CD1c-positive myeloid dendritic cell (primary cell): ENCODE data around the gene MOGAT3.
"Not testable (repeated sequence)": the region's sequence is repeated elsewhere in the genome, so short reads cannot be mapped to it uniquely, and the experiment has no call there.

Source experiments
- DNase-seq: peaks from one replicate; pipeline ENCODE4 v3.0.0-alpha.2; 2016; ENCODE audit errors: extremely low spot score

The MOGAT3 gene

DNA sequence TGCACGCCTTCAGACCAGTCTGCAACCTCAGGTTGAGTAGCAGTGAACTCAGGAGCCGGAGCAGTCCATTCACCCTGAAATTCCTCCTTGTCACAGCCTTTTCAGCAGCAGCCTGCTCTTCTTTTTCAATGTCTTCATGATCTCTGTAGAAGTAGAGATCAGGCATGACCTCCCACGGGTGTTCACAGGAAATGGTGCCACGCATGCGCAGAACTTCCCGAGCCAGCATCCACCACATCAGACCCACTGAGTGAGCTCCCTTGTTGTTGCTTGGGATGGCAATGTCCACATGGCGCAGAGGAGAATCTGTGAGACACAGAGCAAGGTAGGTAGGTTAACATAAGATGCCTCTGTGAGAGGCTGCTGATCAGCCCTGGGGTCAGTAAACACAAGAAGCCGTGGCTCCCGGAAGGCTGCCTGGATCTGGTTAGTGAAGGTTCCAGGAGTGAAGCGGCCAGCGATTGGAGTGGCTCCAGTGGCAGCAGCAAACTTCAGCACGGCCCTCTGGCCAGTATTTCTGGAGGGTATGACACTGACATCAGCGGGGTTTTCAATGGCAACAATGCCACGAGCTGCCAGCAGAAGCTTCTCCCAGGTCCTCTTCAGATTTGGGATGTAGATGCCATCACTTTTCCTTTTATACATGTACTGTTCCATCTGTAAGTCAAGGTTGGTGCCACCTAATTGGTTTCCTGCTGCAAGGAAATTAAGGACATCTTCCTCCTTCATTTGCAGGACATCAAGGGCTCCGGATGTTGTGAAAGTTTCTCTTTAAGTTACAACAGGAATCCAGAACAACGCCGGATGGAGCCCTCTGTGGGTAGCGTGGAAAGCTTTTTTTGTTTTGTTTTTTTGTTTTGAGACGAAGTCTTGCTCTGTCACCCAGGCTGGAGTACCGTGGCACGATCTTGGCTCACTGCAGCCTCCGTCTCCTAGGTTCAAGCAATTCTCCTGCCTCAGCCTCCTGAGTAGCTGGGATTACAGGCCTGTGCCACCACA, 3.2 kb upstream of the MOGAT3 start:
- peak; percentile 68 for DNase-seq

DNA sequence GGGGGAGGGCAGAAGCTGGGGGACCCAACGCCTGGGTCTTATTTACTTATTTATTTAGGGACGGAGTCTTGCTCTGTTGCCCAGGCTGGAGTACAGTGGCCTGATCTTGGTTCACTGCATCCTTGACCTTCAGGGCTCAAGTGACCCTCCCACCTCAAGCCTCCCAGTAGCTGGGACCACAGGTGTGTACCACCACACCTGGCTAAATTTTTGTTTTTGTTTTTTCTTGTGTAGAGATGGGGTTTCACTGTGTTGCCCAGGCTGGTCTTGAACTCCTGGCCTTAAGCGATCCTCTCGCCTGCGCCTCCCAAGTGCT, 1.7 kb upstream of the MOGAT3 start:
- DNase-seq = no peak

DNA sequence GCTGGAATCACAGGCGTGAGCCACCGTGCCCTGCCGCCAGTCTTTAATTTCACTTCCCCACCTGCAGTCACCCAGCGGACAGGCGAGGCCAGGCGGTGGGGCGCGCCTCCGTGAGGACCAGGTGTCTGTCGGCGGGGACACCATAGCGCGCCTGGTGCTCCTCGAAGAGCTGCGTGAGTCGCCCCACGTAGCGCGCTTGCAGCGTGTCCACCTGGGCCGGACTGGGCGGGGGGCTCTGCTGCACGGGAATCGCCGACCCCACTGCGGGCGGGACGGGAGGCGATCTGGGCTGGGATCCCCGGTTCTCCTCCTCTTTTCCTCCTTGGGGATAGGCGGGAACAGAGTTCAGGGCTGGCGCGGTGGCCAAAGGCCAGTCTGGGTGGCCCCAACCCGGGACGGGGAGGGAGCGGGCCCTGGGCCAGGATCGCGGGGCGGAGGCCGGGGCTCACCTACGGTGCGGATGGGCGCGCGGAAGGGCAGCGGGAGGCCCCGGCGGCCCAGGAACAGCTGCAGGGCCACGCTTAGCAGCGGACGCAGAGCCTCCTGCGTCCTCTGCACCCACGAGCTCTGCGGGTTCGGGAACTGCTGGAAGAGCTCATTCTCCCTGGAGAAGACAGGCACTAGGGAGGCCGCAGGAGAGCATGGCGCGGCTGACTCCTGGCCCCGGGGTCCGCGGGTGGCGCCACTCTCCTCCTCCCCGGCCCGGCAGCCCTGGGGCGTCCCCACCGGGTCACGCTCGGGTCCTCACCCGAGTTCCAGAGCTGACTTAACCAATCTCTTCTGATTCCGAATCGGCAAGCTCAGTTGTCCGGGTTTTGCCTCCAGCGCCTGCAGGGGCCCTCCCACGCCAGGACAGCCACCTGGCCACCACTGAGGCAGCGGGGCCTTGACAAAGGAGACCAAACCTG, 1.1 kb upstream of the MOGAT3 start:
- no peak for DNase-seq

DNA sequence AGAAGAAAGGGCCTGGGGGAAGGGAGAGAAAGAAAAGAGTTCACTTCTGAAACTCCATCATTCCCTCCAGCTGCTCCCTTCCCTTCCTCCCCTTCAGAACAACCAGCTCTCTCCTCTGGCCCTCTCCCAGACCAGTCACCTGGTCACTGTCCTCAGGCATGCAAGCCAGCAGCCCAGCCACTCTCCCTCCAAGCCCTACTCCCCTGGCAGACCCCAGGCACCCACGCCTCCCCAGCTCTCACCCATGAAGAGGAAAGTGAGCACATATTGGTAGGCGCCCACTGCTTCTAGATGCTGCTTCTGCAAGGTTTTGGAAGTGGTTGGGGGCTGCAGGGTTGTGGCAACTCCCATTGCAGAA, 353 bp downstream of the MOGAT3 start:
- DNase-seq = no peak

DNA sequence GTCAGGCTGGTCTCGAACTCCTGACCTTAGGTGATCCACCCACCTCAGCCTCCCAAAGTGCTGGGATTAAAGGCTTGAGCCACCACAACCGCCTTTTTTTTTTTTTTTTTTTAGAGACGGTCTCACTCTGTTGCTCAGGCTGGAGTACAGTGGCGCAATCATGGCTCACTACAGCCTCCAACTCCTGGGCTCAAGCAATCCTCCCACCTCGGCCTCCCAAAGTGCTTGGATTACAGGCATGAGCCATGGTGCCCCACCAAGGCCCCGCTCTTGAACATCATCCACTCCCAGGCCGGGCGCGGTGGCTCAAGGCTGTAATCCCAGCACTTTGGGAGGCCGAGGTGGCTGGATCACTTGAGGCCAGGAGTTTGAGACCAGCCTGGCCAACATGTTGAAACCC, 1.3 kb downstream of the MOGAT3 start:
- DNase-seq = not testable (repeated sequence)

DNA sequence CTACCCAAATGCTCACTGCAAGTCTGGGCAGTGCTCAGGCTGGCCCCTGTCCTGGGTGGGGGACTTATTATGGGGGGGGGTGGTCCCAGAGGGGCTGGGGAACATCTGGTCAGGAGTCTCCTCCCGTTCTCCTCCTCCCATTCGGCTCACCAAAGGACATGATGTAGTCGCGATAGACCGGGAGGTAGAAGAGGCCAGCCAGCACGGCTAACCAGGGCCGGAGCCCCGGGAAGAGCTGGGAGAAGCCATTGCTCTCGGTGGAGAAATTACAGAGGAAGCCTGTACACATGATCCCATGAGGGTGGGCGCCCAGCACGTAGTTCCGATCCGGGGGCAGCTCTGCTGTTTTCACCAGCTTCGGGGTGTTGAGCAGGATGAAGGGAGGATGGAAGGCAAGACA, 2.4 kb downstream of the MOGAT3 start:
- DNase-seq = no peak

DNA sequence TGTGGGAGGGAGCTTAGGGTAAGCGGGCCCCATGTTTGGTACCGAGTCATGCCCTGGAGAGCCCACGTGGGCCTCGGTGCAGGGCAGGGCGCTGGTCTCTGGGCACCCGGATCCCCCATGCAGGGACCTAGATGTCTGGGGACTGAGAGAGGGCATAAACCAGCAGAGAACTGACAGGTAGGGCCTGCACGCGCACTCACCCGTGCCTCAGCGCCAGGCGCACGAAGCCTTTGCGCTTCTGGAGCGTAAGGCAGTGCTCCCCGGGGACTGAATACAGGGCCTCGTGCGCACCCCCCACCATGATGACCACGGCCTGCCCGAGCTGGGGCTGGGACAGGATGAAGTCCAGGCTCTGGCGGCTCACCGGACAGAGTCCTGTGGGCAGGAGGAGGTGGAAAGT, 2.8 kb downstream of the MOGAT3 start:
- DNase-seq = no peak

DNA sequence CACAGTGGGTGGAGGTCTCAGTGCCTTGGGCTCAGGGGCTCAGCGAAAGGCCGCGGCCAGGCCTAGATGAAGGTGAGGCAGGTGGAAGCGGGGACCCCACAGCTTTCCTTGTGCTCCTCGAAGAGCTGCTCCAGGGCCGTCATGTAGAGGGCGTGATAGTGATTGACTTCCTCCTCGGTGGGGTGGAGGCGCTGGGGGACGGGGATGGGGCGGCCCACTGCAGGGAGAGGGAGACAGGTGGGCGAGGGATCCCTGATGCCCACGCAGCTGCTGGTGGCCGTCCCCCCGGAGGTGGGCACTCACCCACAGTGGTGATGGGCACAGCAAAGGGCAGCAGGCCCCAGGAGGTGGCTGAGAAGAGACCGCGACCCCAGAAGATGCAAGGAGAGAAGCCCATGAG, 5.0 kb downstream of the MOGAT3 start:
- DNase-seq = no peak

DNA sequence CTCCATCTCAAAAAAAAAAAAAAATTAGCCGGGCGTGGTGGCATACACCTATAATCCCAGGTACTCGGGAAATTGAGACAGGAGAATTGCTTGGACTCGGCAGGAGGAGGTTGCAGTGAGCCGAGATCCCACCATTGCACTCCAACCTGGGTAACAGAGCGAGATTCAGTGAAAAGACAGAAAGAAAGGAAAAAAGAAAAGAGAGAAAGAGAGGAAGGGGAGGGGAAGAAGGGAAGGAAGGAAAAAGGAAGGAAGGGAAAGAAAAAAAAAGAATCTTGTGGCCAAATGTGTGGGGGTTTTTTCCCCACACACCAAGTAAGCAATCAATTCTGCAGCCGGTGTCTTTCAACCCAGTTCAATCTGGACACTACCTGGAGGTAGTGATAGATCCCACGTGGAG, 11.7 kb downstream of the MOGAT3 start:
- DNase-seq = no peak

DNA sequence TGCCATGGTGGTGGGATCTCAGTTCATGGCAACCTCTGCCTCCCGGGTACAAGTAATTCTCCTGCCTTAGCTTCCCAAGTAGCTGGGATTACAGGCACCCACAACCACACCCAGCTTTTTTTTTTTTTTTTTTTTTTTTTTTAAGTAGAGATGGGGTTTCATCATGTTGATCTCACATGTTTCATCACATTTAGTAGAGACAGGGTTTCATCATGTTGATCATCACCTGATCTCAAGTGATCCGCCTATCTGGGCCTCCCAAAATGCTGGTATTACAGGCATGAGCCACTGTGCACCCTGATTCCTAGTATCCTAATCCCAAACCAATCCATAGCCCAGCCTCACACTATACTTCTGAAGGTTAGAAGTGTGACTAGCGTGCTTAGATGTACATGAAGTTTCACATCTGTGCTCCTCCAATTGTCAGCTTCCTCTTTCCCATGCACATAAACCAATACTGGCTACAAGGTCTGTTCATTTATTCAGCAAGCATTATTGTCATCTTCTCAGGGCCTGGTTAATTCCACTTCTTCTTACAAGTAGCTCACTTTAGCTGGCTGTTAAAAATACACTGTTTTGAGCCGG, 13.9 kb downstream of the MOGAT3 start:
- DNase-seq = peak; percentile 66

DNA sequence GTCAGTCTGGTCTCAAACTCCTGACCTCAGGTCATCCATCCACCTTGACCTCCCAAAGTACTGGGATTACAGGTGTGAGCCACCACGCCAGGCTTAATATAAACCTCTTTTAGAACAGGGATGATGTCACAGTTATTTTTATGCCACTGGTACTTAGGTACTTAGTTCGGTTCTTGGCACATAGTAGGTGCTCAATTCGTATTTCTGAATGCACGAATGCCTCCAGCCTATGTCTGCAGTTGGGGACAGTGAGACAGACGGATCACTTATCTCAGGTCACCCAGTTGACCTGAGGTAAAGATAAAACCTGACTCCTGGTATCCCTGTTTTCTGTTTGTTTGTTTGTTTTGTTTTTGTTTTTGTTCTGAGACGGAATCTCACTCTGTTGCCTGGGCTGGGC, 14.6 kb downstream of the MOGAT3 start:
- DNase-seq = no peak

DNA sequence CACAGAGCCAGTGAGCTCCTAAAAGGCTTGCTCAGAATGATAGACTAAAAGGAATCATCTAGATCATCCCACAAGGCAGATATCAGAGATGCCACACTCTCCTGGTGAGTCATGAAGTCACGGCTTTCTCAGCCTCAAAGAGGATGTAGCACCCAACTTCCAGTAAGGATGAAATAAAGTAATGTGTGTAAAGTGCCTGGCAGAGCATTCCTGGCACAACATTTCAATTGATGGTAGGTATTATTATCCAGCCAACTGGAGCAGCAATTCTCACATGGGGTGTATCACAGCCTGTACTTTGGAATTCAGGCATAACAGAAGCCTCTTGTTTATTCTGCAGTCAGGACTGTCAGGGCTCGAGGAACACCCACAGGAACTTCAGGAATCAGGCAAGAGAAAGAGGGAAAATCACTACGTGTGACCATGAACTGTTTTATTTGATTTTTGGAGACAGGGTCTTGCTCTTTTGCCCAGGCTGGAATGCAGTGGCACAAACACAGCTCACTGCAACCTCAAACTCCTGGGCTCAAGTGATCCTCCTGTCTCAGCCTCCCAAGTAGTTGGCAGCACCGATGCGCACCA, 15.5 kb downstream of the MOGAT3 start:
- DNase-seq = peak; percentile 58

DNA sequence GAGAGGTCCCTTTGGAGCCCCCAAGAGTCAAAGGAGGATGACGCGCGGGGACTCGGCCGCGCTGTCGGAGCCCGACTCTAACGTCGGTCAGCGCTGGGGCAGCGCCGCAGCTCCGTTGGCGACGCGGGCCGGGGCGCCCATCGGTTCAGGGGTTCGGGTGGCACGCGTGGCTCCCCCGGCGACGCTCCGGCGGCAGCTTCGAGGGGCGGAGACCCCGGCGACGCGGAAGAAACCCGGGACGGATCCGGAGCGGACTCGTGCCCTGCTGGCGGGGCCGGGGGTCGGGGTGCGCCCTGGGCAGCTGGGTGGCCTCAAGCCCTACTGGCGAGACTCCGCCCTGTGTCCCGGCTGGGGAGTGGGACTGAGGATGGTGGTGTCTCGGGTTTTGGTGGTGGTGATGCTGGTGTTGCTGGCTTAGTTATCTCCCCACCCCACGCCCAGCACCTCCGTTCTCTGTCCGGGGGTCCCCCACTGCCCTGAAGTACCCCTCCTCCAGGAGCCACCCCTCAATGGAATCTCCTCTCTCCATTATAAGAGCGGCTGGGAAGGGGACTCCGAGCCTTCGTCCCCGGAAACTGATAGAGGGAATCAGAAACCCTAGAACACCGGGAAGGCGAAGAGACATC, 20.6 kb downstream of the MOGAT3 start, which contains the start of gene NAT16:
Gene NAT16 (minus strand): TSS at position 164 of the 626 bp plus-strand sequence. CDS start 5,486 bp downstream, outside the sequence.
- DNase-seq = no peak

DNA sequence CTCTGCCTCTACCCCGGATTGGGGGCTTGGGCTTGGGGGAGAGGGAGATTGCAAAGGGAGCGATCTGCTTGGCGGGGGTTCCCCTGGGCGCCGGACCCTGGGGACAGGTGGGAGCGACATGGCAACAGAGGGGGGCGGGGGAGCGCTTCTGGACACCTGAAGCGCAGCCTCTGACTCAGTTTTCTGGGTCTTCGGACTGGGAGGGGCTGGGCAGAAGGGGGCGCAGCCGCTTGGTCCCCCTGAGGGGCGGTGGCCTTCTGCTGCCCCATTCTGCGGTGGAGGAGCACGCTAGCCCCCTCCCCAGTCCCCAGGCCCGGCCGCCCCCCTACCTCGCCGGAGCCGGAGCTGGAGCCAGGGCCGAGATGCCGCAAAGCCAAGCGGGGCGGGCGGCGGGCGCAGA, 21.1 kb downstream of the MOGAT3 start:
- no peak for DNase-seq

DNA sequence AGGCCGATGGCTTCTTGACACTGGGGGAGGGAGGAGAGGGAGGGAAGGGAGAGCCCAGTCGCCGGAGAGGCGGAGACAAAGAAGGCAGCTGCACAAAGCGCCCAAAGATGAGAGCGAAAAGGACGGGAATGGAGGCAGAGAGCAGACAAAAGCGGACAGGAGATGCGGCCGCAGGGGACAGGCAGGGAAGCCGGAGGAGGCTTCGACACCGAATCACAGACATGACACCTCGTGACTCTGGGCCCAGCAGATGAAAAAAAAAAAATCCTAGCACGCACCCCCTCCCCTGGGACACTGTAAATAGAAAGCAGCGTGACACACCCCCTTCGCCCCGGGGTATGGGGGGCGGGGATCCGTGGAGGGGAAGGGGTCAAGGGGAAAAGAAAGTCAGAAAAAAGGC, 21.7 kb downstream of the MOGAT3 start:
- no peak for DNase-seq

DNA sequence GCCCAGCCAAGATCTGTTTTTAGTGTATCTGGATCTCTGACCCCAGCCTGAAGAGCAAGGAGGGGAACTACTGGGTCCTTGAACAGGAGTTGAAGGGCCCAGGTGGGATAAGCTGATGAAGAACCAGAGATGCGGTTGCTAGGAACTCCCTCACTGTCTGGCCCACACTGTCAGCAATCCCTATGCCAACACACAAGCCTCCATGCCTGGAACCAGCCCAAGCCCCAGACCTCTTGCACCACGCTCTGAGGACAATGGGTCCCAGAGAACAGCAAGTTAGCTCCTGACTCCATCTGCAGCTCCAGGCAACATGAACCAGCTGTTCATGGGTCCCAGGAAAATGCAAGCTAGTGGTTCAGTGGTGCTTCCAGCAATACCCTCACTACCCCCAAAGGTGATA, 23.2 kb downstream of the MOGAT3 start:
- DNase-seq = no peak

DNA sequence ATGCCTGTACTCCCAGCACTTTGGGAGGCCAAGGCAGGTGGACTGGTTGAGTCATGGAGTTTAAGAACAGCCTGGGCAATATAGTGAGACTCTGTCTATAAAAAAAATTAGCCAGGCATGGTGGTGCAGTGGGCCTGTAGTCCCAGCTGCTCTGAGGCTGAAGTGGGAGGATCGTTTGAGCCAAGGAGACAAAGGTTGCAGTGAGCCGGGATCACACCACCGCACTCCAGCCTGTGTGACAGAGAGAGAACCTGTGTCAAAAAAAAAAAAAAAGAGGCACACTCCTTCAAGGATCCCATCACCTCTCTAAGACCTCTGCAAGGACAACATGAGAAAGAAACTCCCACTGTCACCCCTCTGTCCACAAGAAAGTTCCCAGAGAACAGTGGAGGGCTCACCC, 25.2 kb downstream of the MOGAT3 start:
- DNase-seq = no peak

DNA sequence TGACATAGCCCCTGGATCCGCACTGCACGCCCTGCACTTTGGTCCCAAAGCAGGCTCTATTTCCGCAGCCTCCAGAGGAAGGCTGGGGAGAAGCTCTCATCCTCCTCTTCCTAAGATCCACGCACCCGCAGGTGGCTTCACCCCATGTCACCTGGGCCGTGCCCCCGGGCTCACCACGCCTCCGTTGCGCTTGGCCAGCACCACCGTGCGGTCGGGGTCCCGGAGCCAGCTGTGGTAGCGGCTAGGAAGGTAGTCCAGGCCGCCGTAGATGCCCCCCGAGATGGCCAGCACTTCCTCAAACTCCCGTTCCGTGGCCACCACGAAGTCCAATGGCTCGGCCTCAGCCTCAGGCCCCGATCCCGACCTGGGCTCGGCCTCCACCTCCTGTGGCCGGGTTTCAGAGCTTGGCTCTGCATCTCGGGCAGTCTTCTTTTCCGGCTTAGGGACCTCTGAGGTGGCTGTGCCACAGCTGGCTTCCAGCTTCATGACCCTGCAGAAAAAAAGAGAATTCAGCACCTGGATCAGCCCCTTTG, 26.4 kb downstream of the MOGAT3 start:
- no peak for DNase-seq

DNA sequence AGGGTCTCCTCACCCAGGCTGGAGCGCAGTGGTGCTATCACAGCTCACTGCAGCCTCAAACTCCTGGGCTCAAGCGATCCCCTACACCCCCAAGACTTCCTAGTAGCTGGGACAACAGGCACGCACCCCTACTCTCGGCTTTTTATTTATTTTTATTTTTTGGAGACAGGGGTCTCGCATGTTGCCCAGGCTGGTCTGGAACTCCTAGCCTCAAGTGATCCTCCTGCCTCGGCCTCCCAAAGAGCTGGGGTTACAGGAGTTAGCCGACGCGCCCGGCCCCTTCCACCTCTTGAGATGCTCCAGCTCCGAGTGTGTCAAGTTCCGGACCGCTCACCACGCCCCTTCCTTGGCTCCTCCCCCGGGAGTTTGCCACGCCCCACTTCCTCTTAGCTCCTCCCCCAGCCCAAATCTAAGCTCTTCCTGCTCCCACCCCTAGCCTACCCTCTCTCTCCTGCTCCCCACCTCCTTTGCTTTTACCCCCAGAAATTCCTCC, 27.0 kb downstream of the MOGAT3 start:
- DNase-seq = peak; percentile 60

DNA sequence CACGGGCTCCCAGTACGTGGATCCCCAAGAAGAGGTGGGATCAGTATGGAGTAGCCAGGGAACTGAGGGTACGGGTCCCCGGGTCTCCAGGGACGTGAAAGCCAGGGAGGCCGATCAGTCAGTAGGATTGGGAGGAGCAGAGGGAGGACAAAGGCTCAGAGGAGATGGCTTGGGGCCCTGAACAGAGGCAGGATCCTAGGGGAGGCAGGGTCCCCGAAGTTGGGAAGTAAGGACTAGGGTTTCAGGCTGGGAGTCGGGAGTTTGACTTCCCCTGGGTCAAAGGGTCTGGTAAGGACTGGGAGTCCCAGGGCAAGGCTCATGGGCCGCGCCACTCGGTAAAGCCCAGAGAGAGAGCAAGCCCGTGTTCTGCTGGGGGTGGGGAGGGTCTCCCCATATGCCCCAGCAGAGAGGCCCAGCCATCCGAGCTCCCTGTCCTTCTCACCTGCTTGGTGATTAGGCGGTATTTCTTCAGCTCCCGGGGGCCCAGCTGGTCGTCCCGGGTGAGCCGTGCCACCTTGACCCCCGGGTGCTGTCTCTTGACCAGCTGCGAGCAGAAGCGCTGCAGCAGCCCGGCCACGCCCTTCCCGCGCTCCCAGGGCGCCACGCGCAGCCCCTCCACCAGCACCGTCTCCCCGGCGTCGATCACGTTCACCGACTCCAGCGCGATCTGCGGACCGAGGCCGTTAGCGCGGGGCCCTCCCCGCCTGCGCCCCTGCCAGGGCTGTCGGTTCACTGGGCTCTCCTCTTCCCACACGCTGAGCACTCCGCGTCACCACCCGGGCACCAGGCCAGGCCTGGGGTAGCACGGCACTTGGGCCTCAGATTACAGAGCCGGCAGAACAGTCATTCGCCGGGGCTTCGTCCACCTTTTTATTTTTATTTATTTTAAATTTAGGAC, 27.7 kb downstream of the MOGAT3 start:
- DNase-seq = peak; percentile 79
